Heart right ventricle (tissue), 16 donors: Measurements from ENCODE around the gene AFF2. TPM values are rescaled to one million over a fixed set of nuclear protein-coding genes. Genes with fewer than 3 reads are reported as not detected.

Source experiments
- ATAC-seq, 8 donors: fragments of 200-7000 bp; cut with Tn5 transposase; one replicate each; pipeline ENCODE4 v1.9.1; 2020; ENCODE audit warnings: mild to moderate bottlenecking in 8 of 8, moderate library complexity in 8 of 8, moderate number of reproducible peaks in 1 of 8
- DNase-seq, 2 donors: peaks; one replicate each; pipeline ENCODE4 v3.0.0-alpha.2; 2020
- H3K27ac ChIP-seq, 10 donors: fragments of 200-600 bp; sonication (generic) in 2 of 10; one replicate each; pipeline versions ENCODE4 v1.5.0 to v1.8.0; 2020 to 2022; ENCODE audit warnings: mild to moderate bottlenecking in 3 of 10
- H3K27me3 ChIP-seq, 7 donors: fragments of 200-600 bp; one replicate each; pipeline ENCODE4 v1.8.0; 2021 to 2022; ENCODE audit warnings: mild to moderate bottlenecking in 2 of 7
- H3K36me3 ChIP-seq, 9 donors: fragments of 200-600 bp; sonication (generic) in 1 of 9; one replicate each; pipeline versions ENCODE4 v1.5.0 to v1.8.0; 2020 to 2022; ENCODE audit warnings: mild to moderate bottlenecking in 2 of 9
- H3K4me1 ChIP-seq, 9 donors: fragments of 200-600 bp; sonication (generic) in 1 of 9; one replicate each; pipeline versions ENCODE4 v1.5.0 to v1.8.0; 2020 to 2022; ENCODE audit warnings: mild to moderate bottlenecking in 4 of 9
- H3K4me3 ChIP-seq, 10 donors: fragments of 200-600 bp; sonication (generic) in 2 of 10; one replicate each; pipeline versions ENCODE4 v1.5.0 to v1.8.0; 2020 to 2022; ENCODE audit warnings: mild to moderate bottlenecking in 7 of 10, moderate library complexity in 2 of 10
- H3K9me3 ChIP-seq, 11 donors: fragments of 200-600 bp in 10 of 11; sonication (generic) in 2 of 11; one replicate each; pipeline versions ENCODE4 v1.5.0 to v1.8.0; 2013 to 2022; ENCODE audit warnings: mild to moderate bottlenecking in 2 of 11, control low read depth in 1 of 11, moderate library complexity in 1 of 11
- CTCF ChIP-seq, 9 donors: fragments of 200-600 bp; sonication (generic) in 2 of 9; IDR thresholded peaks; one replicate each; pipeline versions ENCODE4 v1.5.0 to v1.8.0; 2021 to 2022; ENCODE audit warnings: antibody characterized with exemption in 9 of 9, mild to moderate bottlenecking in 5 of 9, moderate library complexity in 1 of 9
- WGBS, 2 donors: extraction: QIAGEN DNeasy Blood & Tissue Kit; methylation state at CpG; one replicate each; pipeline ENCODE4 v1.1.7; 2013; ENCODE audit warnings: inconsistent platforms in 1 of 2; 5-methylcytosine and 5-hydroxymethylcytosine counted together
- intact Hi-C, 10 donors: fragments of 100-400 bp; cut with DNase I; formaldehyde crosslinking; loops; one replicate each; pipeline versions ENCODE4 v1.11.1 to v1.14.2; 2022
- polyA plus RNA-seq, 2 donors: library from polyadenylated mRNA; stranded (reverse); fragments of 200-250 nt; gene quantifications; one replicate each; pipeline ENCODE4 v1.2.3, GENCODE V29; 2013
- total RNA-seq, 10 donors: library from RNA; stranded (reverse); fragmentation: NEBNext Ultra II Directional in 3 of 10; extraction: Animal tissue kit (Norgen Biotek cat#: 25700) in 3 of 10; gene quantifications; one replicate each; pipeline versions ENCODE4 v1.2.1 to v1.2.4, GENCODE V29; 2021 to 2023
- donor health status: Arrhythmogenic right ventricular cardiomyopathy.
- donor health status: ischemic (EF 13 %, LVEDD 7.1; RV severe dilation, severe dysfunction).
- donor health status: healthy with polysubstance abuse.
- donor health status: DM: no; HTN: yes; CAD: no.
- donor health status: DM: no; HTN: no; CAD: no.
- donor health status: ischemic (EF 25% LVEDD 6.9; RV normal size, moderate dysfunction).
- donor health status: ischemic (EF 25% LVEDD 5.7; RV mildly dilated, moderate dysfunction).
- donor health status: healthy.
- donor health status: DM: yes; HTN: yes; CAD: no.
- donor health status: Ischemic cardiomyopathy.
- donor health status: ischemic (EF 35%, LVEDD 5.7; RV mildly dilated, moderate dysfunction).
- donor health status: nonischemic (EF 11% LVEDD 7.7; RV severe dilation, severe dysfunction).
- donor health status: DM: yes; HTN: yes; CAD: no.
- donor health status: PGD.
- donor health status: ischemic (EF 29% LVEDD 5.4; RV normal size, mild dysfunction).
- donor health status: nonischemic (EF 23%, LVEDD 6.1; RV moderate dilation, normal function).

AFF2 gene
- total and polyA plus RNA-seq, 12 donors = 0.01 to 0.59 (median 0.20) TPM; not detected in 2

DNA sequence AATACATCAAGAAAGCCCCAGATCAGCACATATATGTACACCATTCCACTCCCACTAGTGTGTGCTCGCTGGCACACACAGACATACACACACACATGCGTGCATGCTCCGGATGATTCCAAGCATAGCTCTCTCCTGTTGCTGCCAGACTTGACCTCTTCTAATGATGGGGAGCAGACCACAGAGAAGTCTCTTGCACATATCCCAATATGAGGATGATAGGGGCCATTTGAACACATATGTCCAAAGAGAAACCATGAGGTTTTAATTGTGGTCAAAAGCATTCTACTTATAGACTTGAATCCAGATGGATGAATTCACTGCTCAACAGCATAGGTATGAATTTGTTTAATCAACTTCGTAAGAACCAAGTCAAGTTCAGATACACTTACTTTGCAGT is 214.9 kb downstream of the AFF2 start:
- intact Hi-C loops = no loop called here
- no peaks in the 10 kb centered on the region for H3K9me3 ChIP-seq
- 85 to 90% methylated on average over 4 of the region's 4 CpGs for WGBS, 2 donors
- no peak overlapping the region for H3K27ac ChIP-seq
- no peaks in the 10 kb centered on the region for H3K27me3 ChIP-seq
- H3K36me3 ChIP-seq = no peaks in the 10 kb centered on the region
- DNase-seq (no peak), ATAC-seq (no peak)
- H3K4me1 ChIP-seq = no peaks in the 10 kb centered on the region
- no peak overlapping the region for H3K4me3 ChIP-seq
- no peak for TF ChIP-seq CTCF (IDR thresholded peaks at IDR 0.05)

- Histone ChIP-seq H3K4me1 (no peaks in the 10 kb centered on the region), H3K4me3 (no peak overlapping the region), H3K27me3 (no peaks in the 10 kb centered on the region), H3K9me3 (no peaks in the 10 kb centered on the region), H3K36me3 (no peaks in the 10 kb centered on the region), H3K27ac (no peak overlapping the region)
- DNase-seq (no peak), ATAC-seq (no peak)
- intact Hi-C loops = no loop called here
- TF ChIP-seq CTCF (IDR thresholded peaks at IDR 0.05) = no peak
- WGBS, 2 donors = 70 to 82% methylated on average over 3 of the region's 3 CpGs
Observed at GRCh38 chrX:148722966-148723365, 222.5 kb downstream of the AFF2 start.

GRCh38 chrX:148723551-148723950 is 223.1 kb downstream of the AFF2 start:
- intact Hi-C loops = no loop called here
- 81 to 92% methylated on average over 2 of the region's 2 CpGs for WGBS, 2 donors

DNA sequence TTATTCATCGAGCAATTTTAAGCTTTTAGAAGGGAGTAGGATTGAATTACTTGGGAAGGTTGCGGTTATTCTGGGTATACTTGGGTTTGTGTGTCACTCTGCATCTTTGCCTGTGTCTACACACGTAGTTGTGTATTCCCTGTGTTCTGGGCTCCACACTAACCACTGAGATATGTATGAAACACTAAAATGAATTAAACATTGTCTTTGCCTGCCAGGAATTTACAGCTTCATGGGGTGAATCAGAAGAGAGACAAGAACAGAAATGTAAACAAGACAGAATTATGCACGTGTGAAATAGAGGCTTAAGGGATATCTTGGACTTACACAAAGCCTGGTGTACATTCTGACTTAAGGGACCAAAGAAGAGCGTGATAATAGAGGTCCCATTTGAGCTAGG is 228.5 kb downstream of the AFF2 start:
- TF ChIP-seq CTCF (IDR thresholded peaks at IDR 0.05) = no peak
- Histone ChIP-seq H3K4me3 (no peak overlapping the region), H3K27me3 (no peaks in the 10 kb centered on the region), H3K4me1 (no peaks in the 10 kb centered on the region), H3K36me3 (no peaks in the 10 kb centered on the region), H3K27ac (no peak overlapping the region), H3K9me3 (no peaks in the 10 kb centered on the region)
- intact Hi-C loops = no loop called here
- WGBS, 2 donors = 83% methylated on average over 5 of the region's 5 CpGs
- ATAC-seq = no peak
- no peak for DNase-seq

More at GRCh38 chrX:148723551-148723950, 223.1 kb downstream of the AFF2 start:
- Histone ChIP-seq H3K27me3 (no peaks in the 10 kb centered on the region), H3K4me3 (no peak overlapping the region), H3K27ac (no peak overlapping the region), H3K9me3 (no peaks in the 10 kb centered on the region), H3K36me3 (no peaks in the 10 kb centered on the region), H3K4me1 (no peaks in the 10 kb centered on the region)
- no peak for TF ChIP-seq CTCF (IDR thresholded peaks at IDR 0.05)
- no peak for DNase-seq
- no peak for ATAC-seq

DNA sequence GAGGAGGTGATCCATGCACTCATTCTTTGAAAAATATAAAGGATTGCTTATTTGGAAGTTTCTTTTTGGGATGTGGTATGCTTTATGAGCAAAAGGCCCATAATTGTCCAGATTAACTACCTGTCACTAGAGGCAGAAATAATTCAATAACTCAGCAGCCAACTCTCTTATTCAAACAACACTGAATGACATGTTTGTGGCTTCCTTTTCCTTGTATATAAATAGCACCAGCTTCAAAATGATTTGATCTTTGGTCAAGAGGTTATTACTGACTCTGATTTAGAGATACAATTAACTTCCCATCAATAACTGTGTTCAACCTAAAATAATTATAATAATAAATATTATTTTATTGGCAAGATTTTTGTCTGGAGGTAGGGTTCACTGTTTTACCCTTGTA is 232.3 kb downstream of the AFF2 start:
- ATAC-seq (no peak), DNase-seq (no peak)
- Histone ChIP-seq H3K36me3 (no peaks in the 10 kb centered on the region), H3K27me3 (no peaks in the 10 kb centered on the region), H3K4me1 (no peaks in the 10 kb centered on the region), H3K4me3 (no peak overlapping the region), H3K9me3 (no peaks in the 10 kb centered on the region), H3K27ac (no peak overlapping the region)
- no peak for TF ChIP-seq CTCF (IDR thresholded peaks at IDR 0.05)
- intact Hi-C loops = no loop called here
